Naive B cell (primary cell): ENCODE data around the gene AGMAT. TPM values are rescaled to one million over a fixed set of nuclear protein-coding genes. Genes with fewer than 3 reads are reported as not detected.
A peak's percentile ranks its signal among the peaks of the same experiment; 100 is the strongest.

ENCODE experiments used
- ATAC-seq, 2 donors: fragments of 150-1000 bp; cut with Tn5 transposase; 2 replicates each; pipeline ENCODE4 v1.10.0; 2021; ENCODE audit warnings: low read depth in 2 of 2, mild to moderate bottlenecking in 2 of 2, moderate library complexity in 2 of 2
- DNase-seq: peaks from one replicate; pipeline ENCODE4 v3.0.0; 2022
- H3K27ac Mint-ChIP-seq, 6 donors: one replicate each; pipeline ENCODE4 v1.8.0; 2020 to 2022; ENCODE audit warnings: mild to moderate bottlenecking in 6 of 6, mixed read lengths in 6 of 6, moderate library complexity in 5 of 6, inconsistent platforms in 2 of 6
- H3K27me3 Mint-ChIP-seq, 3 donors: one replicate each; pipeline ENCODE4 v1.8.0; 2021 to 2022; ENCODE audit warnings: mixed read lengths in 3 of 3, mild to moderate bottlenecking in 1 of 3
- H3K36me3 Mint-ChIP-seq, 2 donors: one replicate each; pipeline ENCODE4 v1.8.0; 2020 to 2022; ENCODE audit warnings: mixed read lengths in 2 of 2, inconsistent platforms in 1 of 2, mild to moderate bottlenecking in 1 of 2
- H3K4me1 Mint-ChIP-seq, 3 donors: one replicate each; pipeline ENCODE4 v1.8.0; 2020 to 2022; ENCODE audit warnings: mixed read lengths in 3 of 3, inconsistent platforms in 1 of 3, mild to moderate bottlenecking in 1 of 3, moderate library complexity in 1 of 3
- H3K4me3 Mint-ChIP-seq, 8 donors: one replicate each; pipeline ENCODE4 v1.8.0; 2020 to 2022; ENCODE audit warnings: mild to moderate bottlenecking in 8 of 8, mixed read lengths in 8 of 8, moderate library complexity in 8 of 8, inconsistent platforms in 2 of 8
- H3K9me3 Mint-ChIP-seq, 7 donors: one replicate each; pipeline ENCODE4 v1.8.0; 2020 to 2022; ENCODE audit warnings: mixed read lengths in 7 of 7, mild to moderate bottlenecking in 5 of 7, inconsistent platforms in 2 of 7, moderate library complexity in 1 of 7
- polyA plus RNA-seq, 6 donors: library from polyadenylated mRNA; unstranded; fragments of 300-500 nt; fragmentation: Illumina TruSeq; gene quantifications; one replicate each; pipeline ENCODE4 v1.2.3, GENCODE V29; 2021; ENCODE audit warnings: low read depth in 6 of 6

AGMAT gene
- polyA plus RNA-seq = 1 to 10 TPM; 2.4 to 7.4 (median 3.8) TPM

GRCh38 chr1:15584489-15585363 is at the start of gene AGMAT:
AGMAT (minus strand) TSS chr1:15585051; CDS start chr1:15584967, 84 bp downstream.
- Mint-ChIP-seq H3K4me1 (peaks cover 12 to 44% (median 13%) of the 10 kb centered on the region in 3 donors), H3K36me3 (peaks cover 0 to 6% of the 10 kb centered on the region in 2 donors), H3K27me3 (no peaks in the 10 kb centered on the region), H3K4me3 (peak within 1 kb of the TSS; percentile 79 to 92 (median 86)), H3K9me3 (peaks cover 0 to 3% (median 0%) of the 10 kb centered on the region in 7 donors), H3K27ac (peak within 1 kb of the TSS in 5 of 6 donors; percentile 74 to 81 (median 76))
- ATAC-seq (peak; percentile 84), DNase-seq (peak; percentile 61)

GRCh38 chr1:15633756-15634420 is 49.0 kb upstream of the AGMAT start:
- H3K27ac Mint-ChIP-seq = no peak overlapping the region
- no peaks in the 10 kb centered on the region for H3K9me3 Mint-ChIP-seq
- no peaks in the 10 kb centered on the region for H3K27me3 Mint-ChIP-seq
- peaks cover 0 to 7% (median 5%) of the 10 kb centered on the region in 3 donors for H3K4me1 Mint-ChIP-seq
- H3K36me3 Mint-ChIP-seq = peaks cover 5 to 12% of the 10 kb centered on the region in 2 donors
- ATAC-seq (no peak), DNase-seq (no peak)
- no peak overlapping the region for H3K4me3 Mint-ChIP-seq

DNA sequence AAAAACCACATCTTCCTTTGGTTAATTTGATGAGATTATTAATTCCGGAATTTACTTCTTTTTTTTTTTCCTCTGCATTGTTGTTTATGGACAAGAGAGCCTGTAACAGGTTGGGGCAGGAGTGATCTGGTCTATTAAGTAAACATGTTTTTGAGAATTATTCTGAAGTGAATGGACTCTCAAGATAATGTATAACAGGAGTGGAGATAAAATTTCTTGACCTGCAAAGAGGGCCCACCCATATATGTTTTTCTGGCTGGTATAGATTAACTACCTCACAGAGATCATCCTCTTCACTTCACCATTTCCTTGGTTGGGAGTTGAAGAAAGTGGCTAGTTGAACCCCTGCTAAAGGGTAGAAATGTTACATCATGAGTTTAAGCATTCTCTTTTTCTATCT is 43.2 kb upstream of the AGMAT start:
- H3K36me3 Mint-ChIP-seq = peaks cover 0 to 5% of the 10 kb centered on the region in 2 donors

DNA sequence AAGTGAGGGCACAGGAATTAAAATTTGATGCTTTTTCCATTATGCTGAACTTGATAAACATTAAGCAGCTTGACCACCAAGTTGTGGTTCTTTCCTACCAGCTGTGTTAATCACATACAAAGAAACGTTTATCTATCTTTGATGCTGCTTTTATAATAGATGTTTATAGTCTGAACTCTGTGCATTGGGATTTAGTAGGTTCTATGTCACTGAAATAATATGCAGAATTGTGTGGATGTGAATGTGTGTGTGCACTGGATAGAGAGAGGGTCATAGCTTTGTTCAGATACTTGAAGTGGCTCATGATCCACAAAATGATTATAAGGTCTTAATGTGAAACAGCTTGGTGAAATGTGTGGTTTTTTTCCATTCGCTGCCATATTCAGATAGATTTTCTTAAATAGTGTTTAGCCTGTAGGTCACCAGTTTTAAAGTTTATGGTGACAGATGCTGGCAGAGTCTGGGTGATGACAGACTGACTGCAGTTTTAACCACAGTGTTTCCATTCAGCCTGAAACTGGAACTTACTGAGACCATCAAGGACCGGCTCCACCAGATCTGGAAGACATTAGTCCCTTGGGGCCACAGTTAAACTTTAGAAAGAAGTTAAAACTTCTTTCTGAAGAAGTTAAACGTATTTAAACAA is 42.6 kb upstream of the AGMAT start:
- no peak for ATAC-seq
- H3K27ac Mint-ChIP-seq = peak overlapping the region in 2 of 6 donors; percentile 59 to 75
- no peaks in the 10 kb centered on the region for H3K27me3 Mint-ChIP-seq
- no peak overlapping the region for H3K4me3 Mint-ChIP-seq
- H3K36me3 Mint-ChIP-seq = peaks cover 0 to 5% of the 10 kb centered on the region in 2 donors
- peaks cover 22 to 42% (median 34%) of the 10 kb centered on the region in 3 donors for H3K4me1 Mint-ChIP-seq
- no peaks in the 10 kb centered on the region for H3K9me3 Mint-ChIP-seq
- no peak for DNase-seq

More for the DNA sequence above, 43.2 kb upstream of the AGMAT start:
- Mint-ChIP-seq H3K27me3 (no peaks in the 10 kb centered on the region), H3K9me3 (no peaks in the 10 kb centered on the region), H3K27ac (peak overlapping the region in 3 of 6 donors; percentile 59 to 84 (median 75)), H3K4me3 (no peak overlapping the region), H3K4me1 (peaks cover 18 to 37% (median 28%) of the 10 kb centered on the region in 3 donors)
- ATAC-seq = no peak
- DNase-seq = no peak

GRCh38 chr1:15626269-15626950 is 41.6 kb upstream of the AGMAT start:
- H3K9me3 Mint-ChIP-seq = no peaks in the 10 kb centered on the region
- H3K4me3 Mint-ChIP-seq = no peak overlapping the region
- no peaks in the 10 kb centered on the region for H3K27me3 Mint-ChIP-seq
- ATAC-seq (no peak), DNase-seq (no peak)
- peaks cover 22 to 52% (median 44%) of the 10 kb centered on the region in 3 donors for H3K4me1 Mint-ChIP-seq
- H3K36me3 Mint-ChIP-seq = peaks cover 0 to 5% of the 10 kb centered on the region in 2 donors
- H3K27ac Mint-ChIP-seq = peak overlapping the region in 5 of 6 donors; percentile 16 to 78 (median 59)

DNA sequence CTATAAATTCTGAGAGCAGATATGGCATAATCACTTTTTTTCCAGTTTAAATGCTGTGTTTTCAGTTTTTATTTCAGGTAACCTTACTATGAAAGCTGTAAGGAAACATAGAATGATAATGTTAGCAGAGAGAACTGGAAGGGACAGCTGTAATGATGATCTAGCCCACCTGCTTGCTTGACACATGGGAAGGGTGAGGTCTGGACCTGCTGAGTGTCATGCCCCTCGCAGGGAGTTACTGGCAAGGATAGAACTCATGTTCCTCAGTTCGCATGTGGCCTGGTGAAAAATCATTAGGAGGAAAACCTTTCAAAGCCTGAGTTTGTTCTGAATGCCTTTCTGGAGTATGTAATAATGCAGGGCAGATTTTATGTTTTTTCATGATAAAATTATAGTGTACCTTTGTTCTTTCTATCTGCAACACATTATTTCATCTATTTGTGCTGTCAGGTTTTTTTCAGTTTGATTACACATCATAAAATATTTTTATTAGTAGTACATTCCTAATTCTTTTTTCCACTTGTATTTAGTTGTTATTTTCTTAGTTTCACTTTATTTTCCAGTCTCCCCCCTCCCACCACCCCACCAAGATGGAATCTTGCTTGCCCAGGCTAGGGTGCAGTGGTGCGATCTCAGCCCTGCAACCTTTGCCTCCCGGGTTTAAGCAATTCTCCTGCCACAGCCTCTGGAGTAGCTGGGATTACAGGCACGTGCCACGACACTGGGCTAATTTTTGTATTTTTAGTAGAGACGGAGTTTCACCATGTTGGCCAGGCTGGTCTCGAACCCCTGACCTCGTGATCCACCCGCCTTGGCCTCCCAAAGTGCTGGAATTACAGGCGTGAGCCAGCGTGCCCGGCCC is 40.4 kb upstream of the AGMAT start:
- ATAC-seq = no peak
- peaks cover 29 to 62% (median 55%) of the 10 kb centered on the region in 3 donors for H3K4me1 Mint-ChIP-seq
- H3K27ac Mint-ChIP-seq = peak overlapping the region in 1 of 6 donors; percentile 55
- H3K4me3 Mint-ChIP-seq = no peak overlapping the region
- no peaks in the 10 kb centered on the region for H3K9me3 Mint-ChIP-seq
- DNase-seq = no peak
- H3K27me3 Mint-ChIP-seq = no peaks in the 10 kb centered on the region
- H3K36me3 Mint-ChIP-seq = peaks cover 0 to 4% of the 10 kb centered on the region in 2 donors

DNA sequence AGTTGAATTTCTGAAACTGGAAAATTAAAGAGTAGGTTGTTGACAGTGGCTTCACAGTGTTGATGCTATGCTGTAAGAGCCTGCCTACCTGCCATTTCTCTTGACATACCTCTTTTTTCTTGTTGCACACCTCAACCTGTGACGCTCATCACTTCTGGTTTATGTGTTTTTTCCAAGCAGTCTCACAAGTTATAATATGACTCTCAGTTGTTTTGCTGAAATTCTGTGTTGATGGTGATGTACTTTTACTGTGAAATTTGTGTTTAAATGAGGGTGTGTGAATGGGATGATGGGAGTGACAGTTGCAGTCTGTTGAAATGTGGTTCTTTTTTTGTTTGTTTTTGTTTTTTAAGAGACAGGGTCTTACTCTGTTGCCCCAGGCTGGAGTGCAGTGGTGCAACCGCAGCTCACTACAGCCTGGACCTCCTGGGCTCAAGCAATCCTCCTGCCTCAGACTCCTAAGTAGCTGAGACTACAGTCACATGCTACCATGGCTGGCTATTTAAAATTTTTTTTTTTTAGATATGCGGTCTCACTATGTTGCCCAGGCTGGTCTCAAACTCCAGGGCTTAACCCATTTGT is 39.4 kb upstream of the AGMAT start:
- DNase-seq (no peak), ATAC-seq (no peak)
- Mint-ChIP-seq H3K4me3 (no peak overlapping the region), H3K27ac (peak overlapping the region in 2 of 6 donors; percentile 54 to 58), H3K27me3 (no peaks in the 10 kb centered on the region), H3K9me3 (no peaks in the 10 kb centered on the region), H3K4me1 (peaks cover 31 to 68% (median 59%) of the 10 kb centered on the region in 3 donors), H3K36me3 (no peaks in the 10 kb centered on the region)

GRCh38 chr1:15623435-15623834 is 38.6 kb upstream of the AGMAT start:
- no peak for DNase-seq
- no peaks in the 10 kb centered on the region for H3K9me3 Mint-ChIP-seq
- no peaks in the 10 kb centered on the region for H3K36me3 Mint-ChIP-seq
- no peak overlapping the region for H3K27ac Mint-ChIP-seq
- H3K27me3 Mint-ChIP-seq = no peaks in the 10 kb centered on the region
- peaks cover 36 to 76% (median 63%) of the 10 kb centered on the region in 3 donors for H3K4me1 Mint-ChIP-seq
- no peak for ATAC-seq
- H3K4me3 Mint-ChIP-seq = no peak overlapping the region

DNA sequence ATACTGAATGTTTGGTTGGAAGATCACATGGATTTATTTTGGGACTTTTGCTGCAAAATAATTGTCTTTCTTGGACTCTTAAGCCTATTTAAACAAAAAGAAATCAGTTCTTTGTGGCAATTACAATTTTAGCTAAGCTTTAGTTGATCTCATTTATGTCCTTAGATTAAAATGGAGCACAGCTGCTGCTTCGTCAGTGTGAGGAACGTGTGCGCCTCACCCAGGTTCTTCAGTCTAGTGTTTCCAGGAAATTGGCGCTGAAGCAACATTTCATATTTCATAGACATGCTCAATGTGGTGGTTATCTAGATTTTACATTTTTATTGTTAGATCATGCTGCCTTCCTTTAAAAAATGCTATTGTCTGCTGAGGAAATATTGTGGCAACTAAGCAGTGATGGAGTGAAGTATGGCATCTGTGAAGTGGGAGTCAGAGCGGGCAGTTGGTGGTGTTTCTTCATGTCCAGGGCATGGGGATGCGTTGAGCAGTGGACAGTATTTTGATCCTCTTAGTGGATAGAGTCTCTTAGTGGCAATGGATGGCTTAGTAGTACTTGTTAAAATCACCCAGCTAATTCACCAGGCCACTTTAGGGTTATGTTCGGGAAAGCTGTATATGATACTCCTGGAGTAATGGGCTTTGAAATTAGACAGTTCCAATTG is 38.0 kb upstream of the AGMAT start:
- Mint-ChIP-seq H3K9me3 (no peaks in the 10 kb centered on the region), H3K27ac (peak overlapping the region in 5 of 6 donors; percentile 33 to 77 (median 44))
- DNase-seq = no peak

GRCh38 chr1:15621975-15622374 is 37.1 kb upstream of the AGMAT start:
- no peak for ATAC-seq
- no peaks in the 10 kb centered on the region for H3K36me3 Mint-ChIP-seq
- H3K4me3 Mint-ChIP-seq = peak overlapping the region in 1 of 8 donors; percentile 8
- H3K4me1 Mint-ChIP-seq = peaks cover 35 to 69% (median 59%) of the 10 kb centered on the region in 3 donors
- peak overlapping the region in 2 of 6 donors; percentile 54 to 60 for H3K27ac Mint-ChIP-seq
- H3K9me3 Mint-ChIP-seq = no peaks in the 10 kb centered on the region
- DNase-seq = no peak
- H3K27me3 Mint-ChIP-seq = no peaks in the 10 kb centered on the region

More for the DNA sequence above, 38.0 kb upstream of the AGMAT start:
- Mint-ChIP-seq H3K4me1 (peaks cover 39 to 75% (median 66%) of the 10 kb centered on the region in 3 donors), H3K27me3 (no peaks in the 10 kb centered on the region), H3K36me3 (no peaks in the 10 kb centered on the region), H3K4me3 (no peak overlapping the region)
- ATAC-seq = no peak

- H3K4me1 Mint-ChIP-seq = peaks cover 35 to 70% (median 62%) of the 10 kb centered on the region in 3 donors
- ATAC-seq (no peak), DNase-seq (no peak)
- H3K9me3 Mint-ChIP-seq = no peaks in the 10 kb centered on the region
- H3K27me3 Mint-ChIP-seq = no peaks in the 10 kb centered on the region
- no peaks in the 10 kb centered on the region for H3K36me3 Mint-ChIP-seq
- H3K27ac Mint-ChIP-seq = peak overlapping the region in 2 of 6 donors; percentile 70 to 95
- peak overlapping the region in 1 of 8 donors; percentile 84 for H3K4me3 Mint-ChIP-seq
Observed at GRCh38 chr1:15620902-15621682, 36.2 kb upstream of the AGMAT start.
